ENCODE results near the gene C19orf44. TPM values are rescaled to one million over a fixed set of nuclear protein-coding genes. Genes with fewer than 3 reads are reported as not detected.

The C19orf44 gene
- total RNA-seq, 3 donors from 2014 or later, result 5.9 to 11.1 (median 6.4) TPM

DNA sequence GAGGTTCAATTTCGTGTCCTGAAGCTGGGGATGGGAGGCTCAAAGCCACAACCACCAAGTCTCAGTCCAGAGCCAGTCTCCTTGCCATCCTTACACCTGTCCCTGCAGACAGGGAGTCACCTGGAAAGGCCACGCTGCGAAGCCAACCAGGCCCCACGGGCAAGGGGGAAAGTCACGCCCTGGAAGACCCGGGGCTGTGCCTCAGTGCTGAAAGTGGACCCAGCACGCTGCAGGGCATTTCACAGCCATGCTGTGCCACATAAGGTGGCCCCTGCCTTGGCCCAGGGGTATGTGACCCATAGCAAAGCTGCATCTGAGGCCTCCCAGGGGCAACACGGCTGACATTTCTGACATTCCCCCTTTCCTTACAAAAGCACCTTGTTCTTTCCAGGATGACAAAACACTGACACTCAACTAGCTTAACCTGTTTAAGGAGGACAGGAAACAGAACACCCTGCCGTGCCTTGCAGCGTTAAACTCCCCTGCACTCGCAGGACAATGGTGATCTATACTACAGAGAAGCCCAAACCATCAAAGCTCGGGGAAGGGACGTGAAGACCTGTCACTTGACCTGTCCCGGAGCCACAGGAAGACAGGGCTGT is 31.2 kb downstream of the C19orf44 start:
- intact Hi-C loops (cut with DNase I; ENCODE audit: low total_unique reads), result no loop called here
- Histone ChIP-seq H3K4me1 (no peaks in the 10 kb centered on the region), H3K27me3 (no peaks in the 10 kb centered on the region), H3K36me3 (peaks cover 35% of the 10 kb centered on the region), H3K4me3 (no peak overlapping the region), H3K27ac (peak overlapping the region; percentile 65 to 73), H3K9me3 (no peaks in the 10 kb centered on the region)
- TF ChIP-seq POLR2AphosphoS5 (IDR thresholded peaks at IDR 0.05), result peak in 1 of 3 donors; percentile 31
- TF ChIP-seq, protein P1, sequence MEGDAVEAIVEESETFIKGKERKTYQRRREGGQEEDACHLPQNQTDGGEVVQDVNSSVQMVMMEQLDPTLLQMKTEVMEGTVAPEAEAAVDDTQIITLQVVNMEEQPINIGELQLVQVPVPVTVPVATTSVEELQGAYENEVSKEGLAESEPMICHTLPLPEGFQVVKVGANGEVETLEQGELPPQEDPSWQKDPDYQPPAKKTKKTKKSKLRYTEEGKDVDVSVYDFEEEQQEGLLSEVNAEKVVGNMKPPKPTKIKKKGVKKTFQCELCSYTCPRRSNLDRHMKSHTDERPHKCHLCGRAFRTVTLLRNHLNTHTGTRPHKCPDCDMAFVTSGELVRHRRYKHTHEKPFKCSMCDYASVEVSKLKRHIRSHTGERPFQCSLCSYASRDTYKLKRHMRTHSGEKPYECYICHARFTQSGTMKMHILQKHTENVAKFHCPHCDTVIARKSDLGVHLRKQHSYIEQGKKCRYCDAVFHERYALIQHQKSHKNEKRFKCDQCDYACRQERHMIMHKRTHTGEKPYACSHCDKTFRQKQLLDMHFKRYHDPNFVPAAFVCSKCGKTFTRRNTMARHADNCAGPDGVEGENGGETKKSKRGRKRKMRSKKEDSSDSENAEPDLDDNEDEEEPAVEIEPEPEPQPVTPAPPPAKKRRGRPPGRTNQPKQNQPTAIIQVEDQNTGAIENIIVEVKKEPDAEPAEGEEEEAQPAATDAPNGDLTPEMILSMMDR (IDR thresholded peaks at IDR 0.05), result no peak
- no peak for DNase-seq (ENCODE audit: low spot score in 2 of 2)

DNA sequence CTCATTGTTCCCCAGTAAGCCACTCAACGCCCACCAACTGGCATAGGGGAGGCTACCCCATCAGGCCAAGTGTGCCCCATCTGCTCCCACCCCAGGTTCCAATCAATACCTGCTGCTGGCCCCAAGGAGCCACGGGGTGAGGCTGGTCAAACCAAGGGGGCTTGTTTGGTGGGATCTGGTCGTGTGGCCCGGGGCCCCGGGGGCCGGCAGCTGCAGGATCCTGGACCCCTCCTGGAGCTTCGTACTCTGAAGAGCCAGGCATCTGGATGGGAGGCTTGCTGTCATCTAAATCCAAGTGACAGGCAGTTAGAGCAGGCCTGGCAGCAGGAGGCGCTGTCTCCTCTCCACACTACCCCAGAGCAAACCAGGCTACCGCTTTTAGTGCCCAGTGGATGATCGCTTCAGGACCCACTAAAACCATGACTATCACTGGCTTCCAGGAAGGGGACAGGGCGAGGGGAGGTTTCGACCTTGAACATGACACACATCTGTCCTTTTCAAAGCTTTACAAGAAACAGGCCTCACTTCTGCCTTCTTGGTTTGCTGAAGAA is 31.9 kb downstream of the C19orf44 start:
- no peak for DNase-seq (ENCODE audit: low spot score in 2 of 2)
- H3K36me3 ChIP-seq, result peaks cover 39% of the 10 kb centered on the region
- TF ChIP-seq, protein P1 (IDR thresholded peaks at IDR 0.05), result no peak
- TF ChIP-seq POLR2A (IDR thresholded peaks at IDR 0.05) (no peak), POLR2AphosphoS5 (IDR thresholded peaks at IDR 0.05) (no peak)
- no peak overlapping the region for H3K4me3 ChIP-seq
- no peaks in the 10 kb centered on the region for H3K4me1 ChIP-seq
- intact Hi-C loops (cut with DNase I; ENCODE audit: low total_unique reads), result no loop called here
- H3K27ac ChIP-seq, result peak overlapping the region; percentile 65 to 73
- H3K27me3 ChIP-seq, result no peaks in the 10 kb centered on the region
- H3K9me3 ChIP-seq, result no peaks in the 10 kb centered on the region

DNA sequence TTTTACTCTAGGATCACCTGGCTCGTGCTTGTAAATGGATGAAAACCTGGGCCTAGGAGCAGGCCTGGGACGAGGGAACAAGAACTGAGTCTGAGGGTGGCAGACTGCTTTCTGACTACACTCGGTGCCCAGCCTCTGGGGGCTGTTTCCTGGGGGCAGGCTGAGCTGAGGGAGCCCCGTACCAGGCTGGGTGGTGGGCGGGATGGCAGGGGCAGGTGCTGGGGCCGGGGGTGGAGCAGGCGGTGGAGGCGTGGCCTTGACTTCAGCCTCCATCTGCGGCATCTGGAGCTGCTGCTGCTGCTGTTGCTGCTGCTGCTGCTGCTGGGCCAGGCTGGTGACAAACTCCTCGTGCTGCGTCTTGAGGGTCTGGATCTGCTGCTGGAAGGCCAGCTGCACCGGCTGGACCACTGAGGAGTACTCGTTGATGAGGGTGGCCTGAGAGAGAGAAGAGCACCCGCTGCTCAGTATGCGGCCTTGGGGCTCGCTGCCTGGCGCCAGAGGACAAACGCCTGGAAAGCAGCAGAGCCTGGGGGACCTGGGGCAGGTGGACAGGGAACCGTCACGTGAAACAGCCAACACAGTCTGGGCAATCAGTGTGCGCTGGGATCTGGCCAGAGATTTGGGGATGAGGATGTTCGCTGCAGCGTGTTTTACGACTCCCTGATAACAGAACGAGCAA is 33.4 kb downstream of the C19orf44 start:
- Histone ChIP-seq H3K4me1 (no peaks in the 10 kb centered on the region), H3K4me3 (no peak overlapping the region), H3K27ac (no peak overlapping the region), H3K9me3 (no peaks in the 10 kb centered on the region), H3K27me3 (no peaks in the 10 kb centered on the region), H3K36me3 (peaks cover 36% of the 10 kb centered on the region)
- TF ChIP-seq POLR2AphosphoS5 (IDR thresholded peaks at IDR 0.05) (no peak), POLR2A (IDR thresholded peaks at IDR 0.05) (no peak)
- TF ChIP-seq, protein P1 (IDR thresholded peaks at IDR 0.05), result no peak
- DNase-seq (ENCODE audit: low spot score in 2 of 2), result no peak
- intact Hi-C loops (cut with DNase I; ENCODE audit: low total_unique reads), result loop anchor here (10.0 kb wide), 1 partner anchor 1855 kb away; the partner anchor contains the start of gene GDF15

DNA sequence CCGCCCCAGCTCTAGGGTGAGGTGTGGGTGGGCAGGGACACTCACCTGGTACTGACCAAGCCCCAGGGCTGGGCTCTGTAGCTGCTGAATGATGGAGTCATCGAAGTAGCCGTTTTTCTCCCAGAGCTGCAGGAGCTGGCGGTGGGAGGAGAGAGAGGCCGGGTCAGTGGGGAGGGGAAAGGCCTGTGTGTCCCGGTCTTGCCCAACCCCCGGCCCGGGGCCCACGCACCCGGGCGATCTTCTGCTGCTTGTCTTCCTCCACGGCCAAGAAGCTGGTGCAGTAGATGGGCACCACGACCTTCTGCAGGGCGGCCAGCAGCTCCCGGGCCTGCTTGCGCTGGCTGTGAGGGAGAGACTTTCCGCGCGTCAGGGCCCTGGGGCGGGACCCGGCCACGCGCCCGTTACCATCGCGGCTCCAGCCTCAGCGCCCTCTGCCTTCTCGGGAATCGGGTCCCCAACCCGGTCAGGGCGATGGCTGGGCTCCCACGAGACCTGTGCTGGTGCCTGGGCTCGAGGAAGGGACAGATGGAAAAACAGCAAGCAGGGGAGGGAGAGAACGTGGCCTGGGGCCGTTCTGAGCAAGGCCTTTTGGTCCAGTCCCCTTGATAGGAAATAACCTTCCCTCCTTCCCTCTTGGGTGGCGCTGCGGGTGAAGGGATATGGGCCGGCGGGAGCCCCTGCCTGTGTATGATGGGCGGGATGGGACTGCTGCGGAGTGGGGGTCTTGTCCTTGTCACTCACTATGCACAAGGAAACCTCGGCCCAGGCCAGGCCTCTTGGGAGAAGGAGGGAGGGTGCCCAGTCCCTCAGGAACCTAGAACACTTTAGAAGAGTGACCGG is 34.6 kb downstream of the C19orf44 start:
- H3K36me3 ChIP-seq, result peaks cover 33% of the 10 kb centered on the region
- no peak overlapping the region for H3K27ac ChIP-seq
- H3K9me3 ChIP-seq, result no peaks in the 10 kb centered on the region
- no peak for DNase-seq (ENCODE audit: low spot score in 2 of 2)
- H3K27me3 ChIP-seq, result no peaks in the 10 kb centered on the region
- H3K4me1 ChIP-seq, result no peaks in the 10 kb centered on the region
- intact Hi-C loops (cut with DNase I; ENCODE audit: low total_unique reads), result loop anchor here (10.0 kb wide), 1 partner anchor 1854 kb away; the partner anchor contains the start of gene GDF15
- TF ChIP-seq, protein P1 (IDR thresholded peaks at IDR 0.05), result no peak
- TF ChIP-seq POLR2A (IDR thresholded peaks at IDR 0.05) (no peak), POLR2AphosphoS5 (IDR thresholded peaks at IDR 0.05) (no peak)
- H3K4me3 ChIP-seq, result no peak overlapping the region

All from breast epithelium (tissue), 4 donors.